ENCODE results near the gene MBD5.

The MBD5 gene

GRCh38 chr2:148447877-148448276 lies 427.0 kb downstream of the MBD5 start:
- TF ChIP-seq, protein P1, sequence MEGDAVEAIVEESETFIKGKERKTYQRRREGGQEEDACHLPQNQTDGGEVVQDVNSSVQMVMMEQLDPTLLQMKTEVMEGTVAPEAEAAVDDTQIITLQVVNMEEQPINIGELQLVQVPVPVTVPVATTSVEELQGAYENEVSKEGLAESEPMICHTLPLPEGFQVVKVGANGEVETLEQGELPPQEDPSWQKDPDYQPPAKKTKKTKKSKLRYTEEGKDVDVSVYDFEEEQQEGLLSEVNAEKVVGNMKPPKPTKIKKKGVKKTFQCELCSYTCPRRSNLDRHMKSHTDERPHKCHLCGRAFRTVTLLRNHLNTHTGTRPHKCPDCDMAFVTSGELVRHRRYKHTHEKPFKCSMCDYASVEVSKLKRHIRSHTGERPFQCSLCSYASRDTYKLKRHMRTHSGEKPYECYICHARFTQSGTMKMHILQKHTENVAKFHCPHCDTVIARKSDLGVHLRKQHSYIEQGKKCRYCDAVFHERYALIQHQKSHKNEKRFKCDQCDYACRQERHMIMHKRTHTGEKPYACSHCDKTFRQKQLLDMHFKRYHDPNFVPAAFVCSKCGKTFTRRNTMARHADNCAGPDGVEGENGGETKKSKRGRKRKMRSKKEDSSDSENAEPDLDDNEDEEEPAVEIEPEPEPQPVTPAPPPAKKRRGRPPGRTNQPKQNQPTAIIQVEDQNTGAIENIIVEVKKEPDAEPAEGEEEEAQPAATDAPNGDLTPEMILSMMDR (IDR thresholded peaks at IDR 0.05; ENCODE audit: control insufficient read depth, extremely low read depth, insufficient read depth) = no peak
- DNase-seq (ENCODE audit: low read depth) = no peak
- H3K4me3 ChIP-seq (ENCODE audit: low read depth, low read length) = no peak overlapping the region

DNA sequence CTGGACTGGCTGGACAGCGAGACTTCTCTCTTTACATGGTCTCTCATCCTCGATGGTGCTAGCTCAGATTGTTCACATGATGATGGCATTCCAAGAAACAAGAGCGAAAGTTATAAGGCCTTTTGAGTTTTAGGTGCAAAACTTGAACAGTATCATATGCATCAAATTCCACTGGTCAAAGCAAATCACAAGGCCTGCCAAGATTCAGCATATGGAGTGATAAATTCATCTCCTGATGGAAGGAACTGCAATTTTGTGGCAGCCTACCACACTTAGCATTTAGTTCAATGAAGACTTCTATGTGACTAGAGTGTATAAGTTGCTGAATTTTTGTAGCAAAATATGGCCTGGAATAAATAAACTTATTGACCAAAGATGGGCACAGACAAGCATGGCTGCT lies 429.6 kb downstream of the MBD5 start:
- no peak for DNase-seq (ENCODE audit: low read depth)
- TF ChIP-seq, protein P1 (IDR thresholded peaks at IDR 0.05; ENCODE audit: control insufficient read depth, extremely low read depth, insufficient read depth) = no peak
- no peak overlapping the region for H3K4me3 ChIP-seq (ENCODE audit: low read depth, low read length)

- TF ChIP-seq, protein P1 (IDR thresholded peaks at IDR 0.05; ENCODE audit: control insufficient read depth, extremely low read depth, insufficient read depth) = no peak
- DNase-seq (ENCODE audit: low read depth) = no peak
- no peak overlapping the region for H3K4me3 ChIP-seq (ENCODE audit: low read depth, low read length)
Observed at GRCh38 chr2:148451046-148451445, 430.2 kb downstream of the MBD5 start.

GRCh38 chr2:148455791-148456190 lies 434.9 kb downstream of the MBD5 start:
- peak; percentile 19 for DNase-seq (ENCODE audit: low read depth)
- H3K4me3 ChIP-seq (ENCODE audit: low read depth, low read length) = no peak overlapping the region
- TF ChIP-seq, protein P1 (IDR thresholded peaks at IDR 0.05; ENCODE audit: control insufficient read depth, extremely low read depth, insufficient read depth) = no peak

- no peak for DNase-seq (ENCODE audit: low read depth)
- H3K4me3 ChIP-seq (ENCODE audit: low read depth, low read length) = no peak overlapping the region
- TF ChIP-seq, protein P1 (IDR thresholded peaks at IDR 0.05; ENCODE audit: control insufficient read depth, extremely low read depth, insufficient read depth) = no peak
Observed at GRCh38 chr2:148458171-148458570, 437.3 kb downstream of the MBD5 start.

DNA sequence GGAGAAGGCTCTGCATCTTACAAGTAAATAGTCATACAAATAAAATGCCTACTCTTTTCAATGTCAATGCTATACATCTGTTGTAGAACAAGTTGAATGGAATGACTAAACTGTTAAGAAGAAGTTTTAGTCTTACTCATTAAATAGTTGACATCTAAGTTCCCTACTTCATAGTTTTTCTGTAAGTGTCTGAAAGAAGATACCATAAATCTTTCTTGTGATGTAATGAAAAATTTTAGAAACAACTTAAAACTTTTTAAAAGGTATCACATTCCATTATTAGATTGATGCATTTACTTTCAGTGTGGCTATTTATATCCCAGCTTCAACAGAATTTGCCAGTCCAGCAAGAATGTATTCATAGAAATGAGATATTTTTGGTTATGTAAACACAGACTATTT lies 438.5 kb downstream of the MBD5 start:
- TF ChIP-seq, protein P1 (IDR thresholded peaks at IDR 0.05; ENCODE audit: control insufficient read depth, extremely low read depth, insufficient read depth) = no peak
- no peak overlapping the region for H3K4me3 ChIP-seq (ENCODE audit: low read depth, low read length)
- DNase-seq (ENCODE audit: low read depth) = no peak

- H3K4me3 ChIP-seq (ENCODE audit: low read depth, low read length) = no peak overlapping the region
- no peak for DNase-seq (ENCODE audit: low read depth)
- TF ChIP-seq, protein P1 (IDR thresholded peaks at IDR 0.05; ENCODE audit: control insufficient read depth, extremely low read depth, insufficient read depth) = no peak
Observed at GRCh38 chr2:148461876-148462275, 441.0 kb downstream of the MBD5 start.

Measured in LNCaP clone FGC (cell line).